Central memory CD8-positive, alpha-beta T cell (primary cell): Measurements from ENCODE around the gene WFS1.

ENCODE experiments used
- ATAC-seq: fragments of 150-1000 bp; cut with Tn5 transposase; replicated peaks from 2 replicates; pipeline ENCODE4 v1.10.0; 2022; ENCODE audit warnings: mild to moderate bottlenecking, moderate FRiP score, moderate number of reproducible peaks; ENCODE audit not compliant: poor library complexity, severe bottlenecking; ENCODE audit errors: extremely low read depth
- DNase-seq, 2 donors: peaks; one replicate each; pipeline ENCODE4 v3.0.0; 2021; ENCODE audit warnings: low spot score in 2 of 2
- H3K27ac Mint-ChIP-seq: one replicate; pipeline ENCODE4 v1.8.0; 2022; ENCODE audit warnings: low read depth, mild to moderate bottlenecking, moderate library complexity, mixed read lengths
- H3K27me3 Mint-ChIP-seq: one replicate; pipeline ENCODE4 v1.8.0; 2022; ENCODE audit warnings: mixed read lengths
- H3K36me3 Mint-ChIP-seq: one replicate; pipeline ENCODE4 v1.8.0; 2022; ENCODE audit warnings: mild to moderate bottlenecking, moderate library complexity, mixed read lengths; ENCODE audit not compliant: insufficient read depth
- H3K4me1 Mint-ChIP-seq: one replicate; pipeline ENCODE4 v1.8.0; 2022; ENCODE audit warnings: mixed read lengths
- H3K4me3 Mint-ChIP-seq: one replicate; pipeline ENCODE4 v1.8.0; 2022; ENCODE audit warnings: mild to moderate bottlenecking, moderate library complexity, mixed read lengths
- H3K9me3 Mint-ChIP-seq: one replicate; pipeline ENCODE4 v1.8.0; 2022; ENCODE audit warnings: mixed read lengths

The WFS1 gene

GRCh38 chr4:6332669-6333050 lies 63.0 kb downstream of the WFS1 start:
- H3K27ac Mint-ChIP-seq: no peak overlapping the region
- peaks cover 23% of the 10 kb centered on the region for H3K27me3 Mint-ChIP-seq
- H3K4me3 Mint-ChIP-seq: no peak overlapping the region
- H3K9me3 Mint-ChIP-seq: no peaks in the 10 kb centered on the region
- H3K4me1 Mint-ChIP-seq: peaks cover 20% of the 10 kb centered on the region
- peaks cover 2% of the 10 kb centered on the region for H3K36me3 Mint-ChIP-seq
- no peak for DNase-seq
- ATAC-seq: no peak

- ATAC-seq (no peak), DNase-seq (no peak)
- Mint-ChIP-seq H3K27me3 (peaks cover 14% of the 10 kb centered on the region), H3K9me3 (no peaks in the 10 kb centered on the region), H3K4me1 (peaks cover 29% of the 10 kb centered on the region), H3K27ac (no peak overlapping the region), H3K36me3 (peaks cover 2% of the 10 kb centered on the region), H3K4me3 (no peak overlapping the region)
Measured at GRCh38 chr4:6333301-6334202, 63.9 kb downstream of the WFS1 start.

GRCh38 chr4:6334203-6334887 lies 64.7 kb downstream of the WFS1 start:
- Mint-ChIP-seq H3K27me3 (peaks cover 9% of the 10 kb centered on the region), H3K36me3 (peaks cover 2% of the 10 kb centered on the region), H3K4me1 (peaks cover 37% of the 10 kb centered on the region), H3K9me3 (no peaks in the 10 kb centered on the region), H3K27ac (no peak overlapping the region), H3K4me3 (no peak overlapping the region)
- ATAC-seq (no peak), DNase-seq (no peak)

GRCh38 chr4:6335040-6335590 lies 65.5 kb downstream of the WFS1 start:
- DNase-seq (no peak), ATAC-seq (no peak)
- no peaks in the 10 kb centered on the region for H3K9me3 Mint-ChIP-seq
- peaks cover 9% of the 10 kb centered on the region for H3K27me3 Mint-ChIP-seq
- H3K36me3 Mint-ChIP-seq: peaks cover 2% of the 10 kb centered on the region
- peaks cover 43% of the 10 kb centered on the region for H3K4me1 Mint-ChIP-seq
- no peak overlapping the region for H3K4me3 Mint-ChIP-seq
- no peak overlapping the region for H3K27ac Mint-ChIP-seq

GRCh38 chr4:6336166-6336565 lies 66.5 kb downstream of the WFS1 start:
- ATAC-seq (no peak), DNase-seq (no peak)
- Mint-ChIP-seq H3K27me3 (peaks cover 9% of the 10 kb centered on the region), H3K9me3 (no peaks in the 10 kb centered on the region), H3K4me1 (peaks cover 51% of the 10 kb centered on the region), H3K36me3 (no peaks in the 10 kb centered on the region), H3K27ac (no peak overlapping the region), H3K4me3 (no peak overlapping the region)

- Mint-ChIP-seq H3K36me3 (no peaks in the 10 kb centered on the region), H3K4me3 (peak overlapping the region; percentile 77), H3K4me1 (peaks cover 46% of the 10 kb centered on the region), H3K27me3 (peaks cover 9% of the 10 kb centered on the region), H3K27ac (no peak overlapping the region), H3K9me3 (no peaks in the 10 kb centered on the region)
- ATAC-seq: no peak
- no peak for DNase-seq
Measured at GRCh38 chr4:6337331-6337935, 67.8 kb downstream of the WFS1 start.

GRCh38 chr4:6338175-6338950 lies 68.7 kb downstream of the WFS1 start:
- ATAC-seq: peak; percentile 81
- no peaks in the 10 kb centered on the region for H3K36me3 Mint-ChIP-seq
- H3K4me3 Mint-ChIP-seq: peak overlapping the region; percentile 77
- H3K4me1 Mint-ChIP-seq: peaks cover 46% of the 10 kb centered on the region
- H3K27ac Mint-ChIP-seq: peak overlapping the region; percentile 36
- no peak for DNase-seq
- peaks cover 9% of the 10 kb centered on the region for H3K27me3 Mint-ChIP-seq
- no peaks in the 10 kb centered on the region for H3K9me3 Mint-ChIP-seq

- Mint-ChIP-seq H3K27ac (peak overlapping the region; percentile 36), H3K9me3 (no peaks in the 10 kb centered on the region), H3K27me3 (peaks cover 9% of the 10 kb centered on the region), H3K4me1 (peaks cover 46% of the 10 kb centered on the region), H3K4me3 (peak overlapping the region; percentile 77), H3K36me3 (no peaks in the 10 kb centered on the region)
- no peak for DNase-seq
- ATAC-seq: no peak
Measured at GRCh38 chr4:6338951-6339817, 69.5 kb downstream of the WFS1 start.

- Mint-ChIP-seq H3K9me3 (no peaks in the 10 kb centered on the region), H3K27me3 (peaks cover 7% of the 10 kb centered on the region), H3K4me1 (peaks cover 45% of the 10 kb centered on the region), H3K27ac (no peak overlapping the region), H3K36me3 (no peaks in the 10 kb centered on the region), H3K4me3 (no peak overlapping the region)
- no peak for DNase-seq
- ATAC-seq: no peak
Measured at GRCh38 chr4:6339818-6340445, 70.3 kb downstream of the WFS1 start.

- Mint-ChIP-seq H3K27me3 (peaks cover 7% of the 10 kb centered on the region), H3K4me1 (peaks cover 40% of the 10 kb centered on the region), H3K4me3 (no peak overlapping the region), H3K27ac (no peak overlapping the region), H3K36me3 (no peaks in the 10 kb centered on the region), H3K9me3 (no peaks in the 10 kb centered on the region)
- no peak for DNase-seq
- ATAC-seq: no peak
Measured at GRCh38 chr4:6340446-6341015, 70.9 kb downstream of the WFS1 start.

- Mint-ChIP-seq H3K4me1 (peaks cover 40% of the 10 kb centered on the region), H3K27ac (no peak overlapping the region), H3K27me3 (peaks cover 18% of the 10 kb centered on the region), H3K4me3 (no peak overlapping the region), H3K9me3 (no peaks in the 10 kb centered on the region), H3K36me3 (no peaks in the 10 kb centered on the region)
- no peak for DNase-seq
- no peak for ATAC-seq
Measured at GRCh38 chr4:6341696-6342095, 72.0 kb downstream of the WFS1 start.
